ENCODE results near the gene LEFTY1.

The LEFTY1 gene

GRCh38 chr1:225892307-225892706, 3.4 kb upstream of the LEFTY1 start:
- Histone ChIP-seq H3K36me3 (ENCODE audit: control insufficient read depth, low read length) (no peaks in the 10 kb centered on the region), H3K79me2 (ENCODE audit: control insufficient read depth, low read length) (no peaks in the 10 kb centered on the region), H3F3A (ENCODE audit: control insufficient read depth, insufficient read depth) (no peaks in the 10 kb centered on the region), H3K27me3 (ENCODE audit: control insufficient read depth, low read length) (no peaks in the 10 kb centered on the region), H3K4me3 (ENCODE audit: low read length) (no peak overlapping the region), H4K20me1 (ENCODE audit: control insufficient read depth, insufficient read depth, low read depth, low read length) (no peaks in the 10 kb centered on the region), H3K27ac (ENCODE audit: low read depth, low read length) (no peak overlapping the region), H3K9me2 (replicated peaks; ENCODE audit: control insufficient read depth, low read length) (no peaks in the 10 kb centered on the region), H3K9me3 (ENCODE audit: control insufficient read depth, insufficient read depth, low read length) (no peaks in the 10 kb centered on the region), H3K4me1 (ENCODE audit: control insufficient read depth, low read length) (peaks cover 9% of the 10 kb centered on the region), H3K4me2 (ENCODE audit: low read length) (no peak overlapping the region)
- TF ChIP-seq EZH2phosphoT487 (IDR thresholded peaks at IDR 0.05; ENCODE audit: borderline replicate concordance, low read length): no peak
- no peak for TF ChIP-seq CTCF (IDR thresholded peaks at IDR 0.05; ENCODE audit: low read depth, low read length, poor library complexity, severe bottlenecking)

GRCh38 chr1:225891229-225891972, 2.5 kb upstream of the LEFTY1 start:
- H3K4me3 ChIP-seq (ENCODE audit: low read length): no peak overlapping the region
- peaks cover under 1% of the 10 kb centered on the region for H3K4me1 ChIP-seq (ENCODE audit: control insufficient read depth, low read length)
- no peaks in the 10 kb centered on the region for H3K9me2 ChIP-seq (replicated peaks; ENCODE audit: control insufficient read depth, low read length)
- no peaks in the 10 kb centered on the region for H3K79me2 ChIP-seq (ENCODE audit: control insufficient read depth, low read length)
- TF ChIP-seq CTCF (IDR thresholded peaks at IDR 0.05; ENCODE audit: low read depth, low read length, poor library complexity, severe bottlenecking) (no peak), EZH2phosphoT487 (IDR thresholded peaks at IDR 0.05; ENCODE audit: borderline replicate concordance, low read length) (no peak)
- H3K36me3 ChIP-seq (ENCODE audit: control insufficient read depth, low read length): no peaks in the 10 kb centered on the region
- no peak overlapping the region for H3K4me2 ChIP-seq (ENCODE audit: low read length)
- no peaks in the 10 kb centered on the region for H3K27me3 ChIP-seq (ENCODE audit: control insufficient read depth, low read length)
- no peaks in the 10 kb centered on the region for H4K20me1 ChIP-seq (ENCODE audit: control insufficient read depth, insufficient read depth, low read depth, low read length)
- H3K27ac ChIP-seq (ENCODE audit: low read depth, low read length): no peak overlapping the region
- H3F3A ChIP-seq (ENCODE audit: control insufficient read depth, insufficient read depth): no peaks in the 10 kb centered on the region
- H3K9me3 ChIP-seq (ENCODE audit: control insufficient read depth, insufficient read depth, low read length): no peaks in the 10 kb centered on the region

- H3K27ac ChIP-seq (ENCODE audit: low read depth, low read length): no peak overlapping the region
Measured at GRCh38 chr1:225890346-225891228, 1.6 kb upstream of the LEFTY1 start.

More at GRCh38 chr1:225890346-225891228, 1.6 kb upstream of the LEFTY1 start:
- Histone ChIP-seq H4K20me1 (ENCODE audit: control insufficient read depth, insufficient read depth, low read depth, low read length) (no peaks in the 10 kb centered on the region), H3K36me3 (ENCODE audit: control insufficient read depth, low read length) (no peaks in the 10 kb centered on the region), H3K4me1 (ENCODE audit: control insufficient read depth, low read length) (no peaks in the 10 kb centered on the region), H3K9me2 (replicated peaks; ENCODE audit: control insufficient read depth, low read length) (no peaks in the 10 kb centered on the region), H3K4me2 (ENCODE audit: low read length) (no peak overlapping the region), H3K27me3 (ENCODE audit: control insufficient read depth, low read length) (no peaks in the 10 kb centered on the region), H3K9me3 (ENCODE audit: control insufficient read depth, insufficient read depth, low read length) (no peaks in the 10 kb centered on the region), H3K79me2 (ENCODE audit: control insufficient read depth, low read length) (no peaks in the 10 kb centered on the region), H3F3A (ENCODE audit: control insufficient read depth, insufficient read depth) (no peaks in the 10 kb centered on the region), H3K4me3 (ENCODE audit: low read length) (no peak overlapping the region)
- TF ChIP-seq CTCF (IDR thresholded peaks at IDR 0.05; ENCODE audit: low read depth, low read length, poor library complexity, severe bottlenecking) (no peak), EZH2phosphoT487 (IDR thresholded peaks at IDR 0.05; ENCODE audit: borderline replicate concordance, low read length) (no peak)

All from DOHH2 (cell line).